ENCODE results near the gene PTPRCAP. TPM values are rescaled to one million over a fixed set of nuclear protein-coding genes. Genes with fewer than 3 reads are reported as not detected.
A peak's percentile ranks its signal among the peaks of the same experiment; 100 is the strongest.

The PTPRCAP gene
- total RNA-seq, 6 experiments from 2014 or later, result 0.35 to 0.50 (median 0.40) TPM; not detected in 3

GRCh38 chr11:67469508-67469811 is 32.0 kb upstream of the PTPRCAP start:
- no peak for DNase-seq
- H3K36me3 Mint-ChIP-seq (ENCODE audit: low read depth), result peaks cover 4% of the 10 kb centered on the region; the same call in 1 of the 2 replicates
- H3K4me1 Mint-ChIP-seq (ENCODE audit: low read depth), result peaks cover 12% of the 10 kb centered on the region; the same call in 1 of the 2 replicates
- H3K9me3 Mint-ChIP-seq, result no peaks in the 10 kb centered on the region
- H3K27ac Mint-ChIP-seq, result peak overlapping the region; percentile 77
- no peak; the same call in 1 of the 2 replicates for TF ChIP-seq CTCF (IDR thresholded peaks at IDR 0.05)
- peaks cover 4% of the 10 kb centered on the region for H3K27me3 Mint-ChIP-seq (ENCODE audit: insufficient read depth)
- peak overlapping the region; percentile 87 for H3K4me3 Mint-ChIP-seq

- H3K4me3 Mint-ChIP-seq, result peak within 1 kb of the TSS; percentile 87
- peaks cover 4% of the 10 kb centered on the region; the same call in 1 of the 2 replicates for H3K36me3 Mint-ChIP-seq (ENCODE audit: low read depth)
- H3K27ac Mint-ChIP-seq, result peak within 1 kb of the TSS; percentile 77
- peaks cover 3% of the 10 kb centered on the region for H3K27me3 Mint-ChIP-seq (ENCODE audit: insufficient read depth)
- no peaks in the 10 kb centered on the region for H3K9me3 Mint-ChIP-seq
- DNase-seq, result peak; percentile 87
- peak; percentile 64 for TF ChIP-seq CTCF (IDR thresholded peaks at IDR 0.05)
- peaks cover 12% of the 10 kb centered on the region; the same call in 1 of the 2 replicates for H3K4me1 Mint-ChIP-seq (ENCODE audit: low read depth)
Measured at GRCh38 chr11:67468759-67469507, 31.5 kb upstream of the PTPRCAP start, which contains the start of gene TMEM134. Gene TMEM134, minus strand, starts transcription at chr11:67469251. Its CDS starts 59 bp downstream, at chr11:67469192.

- Mint-ChIP-seq H3K4me3 (peak overlapping the region; percentile 87), H3K4me1 (ENCODE audit: low read depth) (peaks cover 12% of the 10 kb centered on the region; the same call in 1 of the 2 replicates), H3K27me3 (ENCODE audit: insufficient read depth) (peaks cover 3% of the 10 kb centered on the region), H3K9me3 (no peaks in the 10 kb centered on the region), H3K27ac (peak overlapping the region; percentile 70), H3K36me3 (ENCODE audit: low read depth) (peaks cover 4% of the 10 kb centered on the region; the same call in 1 of the 2 replicates)
- DNase-seq, result no peak
- no peak for TF ChIP-seq CTCF (IDR thresholded peaks at IDR 0.05)
Measured at GRCh38 chr11:67468456-67468758, 30.9 kb upstream of the PTPRCAP start.

- Mint-ChIP-seq H3K9me3 (no peaks in the 10 kb centered on the region), H3K4me3 (peak overlapping the region; percentile 87), H3K27ac (peak overlapping the region; percentile 70), H3K4me1 (ENCODE audit: low read depth) (peaks cover 12% of the 10 kb centered on the region; the same call in 1 of the 2 replicates), H3K27me3 (ENCODE audit: insufficient read depth) (peaks cover 1% of the 10 kb centered on the region; the same call in 1 of the 2 replicates), H3K36me3 (ENCODE audit: low read depth) (peaks cover 4% of the 10 kb centered on the region; the same call in 1 of the 2 replicates)
- no peak for TF ChIP-seq CTCF (IDR thresholded peaks at IDR 0.05)
- no peak for DNase-seq
Measured at GRCh38 chr11:67468056-67468455, 30.6 kb upstream of the PTPRCAP start.

GRCh38 chr11:67466962-67467771 is 29.7 kb upstream of the PTPRCAP start:
- H3K4me1 Mint-ChIP-seq (ENCODE audit: low read depth), result peaks cover 12% of the 10 kb centered on the region; the same call in 1 of the 2 replicates
- H3K36me3 Mint-ChIP-seq (ENCODE audit: low read depth), result peaks cover 4% of the 10 kb centered on the region; the same call in 1 of the 2 replicates
- TF ChIP-seq CTCF (IDR thresholded peaks at IDR 0.05), result no peak
- peak overlapping the region; percentile 87; the same call in 1 of the 2 replicates for H3K4me3 Mint-ChIP-seq
- DNase-seq, result no peak
- H3K27ac Mint-ChIP-seq, result peak overlapping the region; percentile 7; the same call in 1 of the 2 replicates
- H3K27me3 Mint-ChIP-seq (ENCODE audit: insufficient read depth), result no peaks in the 10 kb centered on the region; the same call in 1 of the 2 replicates
- H3K9me3 Mint-ChIP-seq, result no peaks in the 10 kb centered on the region
